A549 (cell line): Measurements from ENCODE around the gene MYO15A.
A peak's percentile ranks its signal among the peaks of the same experiment; 100 is the strongest.

ENCODE experiments used
- POLR2A ChIP-seq: IDR thresholded peaks from 2 replicates; pipeline ENCODE4 v1.6.1; 2012; ENCODE audit warnings: mild to moderate bottlenecking, low read length
- TF ChIP-seq, protein P1 (sequence below): fragments of >200 bp; sonication (Bioruptor Twin); formaldehyde crosslinking; IDR thresholded peaks from 3 replicates; pipeline ENCODE4 v1.5.1; 2016
- TF ChIP-seq, protein P2 (sequence below): fragments of 250-450 bp; sonication (Bioruptor Pico); IDR thresholded peaks from 2 replicates; pipeline ENCODE4 v1.5.0; 2021; ENCODE audit warnings: mild to moderate bottlenecking, moderate library complexity, borderline replicate concordance

DNA sequence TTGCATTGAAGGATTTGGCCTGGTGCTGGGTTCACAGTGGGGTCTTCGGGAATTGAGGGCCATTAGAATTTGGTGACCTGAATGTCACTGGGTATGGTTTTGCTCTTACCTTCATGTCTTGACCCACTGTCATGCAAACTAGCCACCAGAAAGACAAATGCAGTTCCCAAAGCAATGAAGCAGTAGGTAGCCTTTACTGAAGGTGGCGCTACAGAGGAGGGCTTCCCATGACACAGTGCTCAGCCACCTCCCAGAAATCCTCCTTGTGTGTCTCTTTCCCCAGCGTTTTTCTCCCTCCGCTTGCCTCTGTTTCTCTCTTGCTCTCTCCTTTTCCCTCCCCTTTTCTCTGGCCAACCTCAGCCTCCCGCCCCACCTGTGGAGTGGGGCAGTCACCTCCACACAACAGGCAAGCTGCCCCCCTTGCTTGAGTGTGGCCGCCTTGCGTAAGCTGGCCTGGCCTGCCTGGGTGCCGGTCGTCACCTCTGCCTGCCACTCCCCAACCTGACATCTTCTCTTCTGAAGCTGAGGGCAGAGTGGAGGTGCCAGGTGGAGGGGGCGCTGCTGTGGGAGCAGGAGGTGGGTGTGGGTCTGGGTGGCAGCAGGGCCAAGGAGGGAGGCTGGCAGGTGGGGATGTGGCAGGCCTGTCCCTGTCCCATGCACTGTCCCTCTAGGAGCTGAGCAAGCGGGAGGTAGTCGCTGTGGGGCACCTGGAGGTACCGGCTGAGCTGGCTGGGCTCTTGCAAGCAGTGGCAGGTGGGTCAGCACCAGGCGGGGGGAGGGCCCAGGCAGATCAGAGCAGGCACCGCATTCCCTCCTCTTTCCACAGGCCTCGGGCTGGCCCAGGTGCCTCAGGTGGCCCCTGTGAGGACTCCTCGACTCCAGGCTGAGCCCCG lies 34.7 kb downstream of the MYO15A start:
- TF ChIP-seq, protein P1, sequence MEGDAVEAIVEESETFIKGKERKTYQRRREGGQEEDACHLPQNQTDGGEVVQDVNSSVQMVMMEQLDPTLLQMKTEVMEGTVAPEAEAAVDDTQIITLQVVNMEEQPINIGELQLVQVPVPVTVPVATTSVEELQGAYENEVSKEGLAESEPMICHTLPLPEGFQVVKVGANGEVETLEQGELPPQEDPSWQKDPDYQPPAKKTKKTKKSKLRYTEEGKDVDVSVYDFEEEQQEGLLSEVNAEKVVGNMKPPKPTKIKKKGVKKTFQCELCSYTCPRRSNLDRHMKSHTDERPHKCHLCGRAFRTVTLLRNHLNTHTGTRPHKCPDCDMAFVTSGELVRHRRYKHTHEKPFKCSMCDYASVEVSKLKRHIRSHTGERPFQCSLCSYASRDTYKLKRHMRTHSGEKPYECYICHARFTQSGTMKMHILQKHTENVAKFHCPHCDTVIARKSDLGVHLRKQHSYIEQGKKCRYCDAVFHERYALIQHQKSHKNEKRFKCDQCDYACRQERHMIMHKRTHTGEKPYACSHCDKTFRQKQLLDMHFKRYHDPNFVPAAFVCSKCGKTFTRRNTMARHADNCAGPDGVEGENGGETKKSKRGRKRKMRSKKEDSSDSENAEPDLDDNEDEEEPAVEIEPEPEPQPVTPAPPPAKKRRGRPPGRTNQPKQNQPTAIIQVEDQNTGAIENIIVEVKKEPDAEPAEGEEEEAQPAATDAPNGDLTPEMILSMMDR = peak; percentile 19; the same call in 1 of the 3 replicates
- no peak for TF ChIP-seq POLR2A
- TF ChIP-seq, protein P2, sequence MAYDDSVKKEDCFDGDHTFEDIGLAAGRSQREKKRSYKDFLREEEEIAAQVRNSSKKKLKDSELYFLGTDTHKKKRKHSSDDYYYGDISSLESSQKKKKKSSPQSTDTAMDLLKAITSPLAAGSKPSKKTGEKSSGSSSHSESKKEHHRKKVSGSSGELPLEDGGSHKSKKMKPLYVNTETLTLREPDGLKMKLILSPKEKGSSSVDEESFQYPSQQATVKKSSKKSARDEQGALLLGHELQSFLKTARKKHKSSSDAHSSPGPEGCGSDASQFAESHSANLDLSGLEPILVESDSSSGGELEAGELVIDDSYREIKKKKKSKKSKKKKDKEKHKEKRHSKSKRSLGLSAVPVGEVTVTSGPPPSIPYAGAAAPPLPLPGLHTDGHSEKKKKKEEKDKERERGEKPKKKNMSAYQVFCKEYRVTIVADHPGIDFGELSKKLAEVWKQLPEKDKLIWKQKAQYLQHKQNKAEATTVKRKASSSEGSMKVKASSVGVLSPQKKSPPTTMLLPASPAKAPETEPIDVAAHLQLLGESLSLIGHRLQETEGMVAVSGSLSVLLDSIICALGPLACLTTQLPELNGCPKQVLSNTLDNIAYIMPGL (CRISPR knock-in tag) = no peak
